Astrocyte (in vitro differentiated cells and primary cell): ENCODE data around the gene STAP2.

ENCODE experiments used
- EZH2 ChIP-seq: IDR thresholded peaks from 2 replicates; pipeline ENCODE4 v1.6.1; 2012; ENCODE audit warnings: mild to moderate bottlenecking, low read length, inconsistent platforms; ENCODE audit not compliant: insufficient read depth
- TF ChIP-seq, protein P1 (sequence below): IDR thresholded peaks from 2 replicates; pipeline ENCODE4 v1.5.1; 2011; ENCODE audit warnings: low read depth, mild to moderate bottlenecking, inconsistent platforms, low read length, moderate library complexity; ENCODE audit not compliant: insufficient read depth

DNA sequence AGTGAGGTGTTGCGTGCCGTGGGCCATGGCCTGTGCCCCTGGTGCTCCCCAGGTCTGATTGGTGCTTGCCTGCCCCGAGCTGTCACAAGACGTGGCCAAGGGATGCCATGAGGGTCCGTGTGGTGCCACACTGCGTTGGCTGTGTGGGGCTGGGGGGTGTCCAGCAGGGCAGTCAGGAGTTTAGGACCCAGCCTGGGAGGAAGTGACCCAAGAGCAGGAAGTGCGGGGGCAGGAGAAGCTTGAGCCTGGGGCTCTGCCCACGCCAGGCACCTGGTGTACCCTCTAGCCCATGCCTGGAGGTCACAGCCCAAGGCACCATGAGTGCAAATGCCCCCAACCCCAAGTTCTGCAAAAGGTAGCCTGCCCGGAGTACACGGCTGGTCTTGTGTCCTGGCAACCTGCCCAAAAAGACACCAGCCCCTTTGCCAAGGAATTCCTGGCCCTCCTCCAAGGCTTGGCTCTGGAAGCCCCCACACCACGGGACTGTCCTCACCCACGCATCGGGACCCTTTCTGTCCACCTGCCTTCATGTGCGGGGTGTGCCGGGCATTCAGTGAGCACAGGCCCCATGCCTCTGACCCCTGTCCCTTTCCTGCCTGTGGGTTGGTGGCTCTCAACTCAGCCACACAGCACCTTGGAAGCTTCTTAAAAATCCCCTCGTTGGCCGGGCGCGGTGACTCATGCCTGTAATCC is 29.6 kb upstream of the STAP2 start:
- TF ChIP-seq, protein P1, sequence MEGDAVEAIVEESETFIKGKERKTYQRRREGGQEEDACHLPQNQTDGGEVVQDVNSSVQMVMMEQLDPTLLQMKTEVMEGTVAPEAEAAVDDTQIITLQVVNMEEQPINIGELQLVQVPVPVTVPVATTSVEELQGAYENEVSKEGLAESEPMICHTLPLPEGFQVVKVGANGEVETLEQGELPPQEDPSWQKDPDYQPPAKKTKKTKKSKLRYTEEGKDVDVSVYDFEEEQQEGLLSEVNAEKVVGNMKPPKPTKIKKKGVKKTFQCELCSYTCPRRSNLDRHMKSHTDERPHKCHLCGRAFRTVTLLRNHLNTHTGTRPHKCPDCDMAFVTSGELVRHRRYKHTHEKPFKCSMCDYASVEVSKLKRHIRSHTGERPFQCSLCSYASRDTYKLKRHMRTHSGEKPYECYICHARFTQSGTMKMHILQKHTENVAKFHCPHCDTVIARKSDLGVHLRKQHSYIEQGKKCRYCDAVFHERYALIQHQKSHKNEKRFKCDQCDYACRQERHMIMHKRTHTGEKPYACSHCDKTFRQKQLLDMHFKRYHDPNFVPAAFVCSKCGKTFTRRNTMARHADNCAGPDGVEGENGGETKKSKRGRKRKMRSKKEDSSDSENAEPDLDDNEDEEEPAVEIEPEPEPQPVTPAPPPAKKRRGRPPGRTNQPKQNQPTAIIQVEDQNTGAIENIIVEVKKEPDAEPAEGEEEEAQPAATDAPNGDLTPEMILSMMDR, result no peak
- TF ChIP-seq EZH2, result no peak
